Stomach (tissue), 4 donors: ENCODE data around the gene CITED1.

ENCODE experiments used
- EP300 ChIP-seq: sonication (generic); formaldehyde crosslinking; IDR thresholded peaks from one replicate; pipeline ENCODE4 v1.6.1; 2017; ENCODE audit warnings: antibody characterized with exemption
- POLR2A ChIP-seq, 4 donors: fragments of 450-650 bp; IDR thresholded peaks; one replicate each; pipeline ENCODE4 v1.6.1; 2016; ENCODE audit warnings: antibody characterized with exemption in 4 of 4, control low read depth in 2 of 4, mild to moderate bottlenecking in 1 of 4, moderate library complexity in 1 of 4

DNA sequence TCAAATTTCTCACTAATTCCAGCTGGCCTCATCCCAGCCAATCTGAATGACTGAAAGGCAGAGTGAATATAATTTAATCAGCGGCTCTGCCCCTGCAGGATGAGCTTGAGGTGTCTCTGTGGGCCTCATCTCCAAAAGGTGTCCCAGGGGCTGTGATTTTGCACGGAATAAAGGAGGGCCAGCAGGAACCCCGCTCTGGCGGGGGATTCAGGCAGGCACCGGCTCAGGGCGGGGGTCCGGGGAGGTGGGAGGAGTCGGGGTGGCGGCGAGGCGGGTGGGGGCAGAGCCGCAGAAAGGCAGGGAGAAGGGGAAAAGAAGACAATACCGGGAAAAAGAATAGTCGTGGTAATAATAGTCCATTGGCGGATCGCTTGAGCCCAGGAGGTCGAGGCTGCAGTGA lies 50.9 kb downstream of the CITED1 start:
- no peak for TF ChIP-seq POLR2A (IDR thresholded peaks at IDR 0.05)
- TF ChIP-seq EP300 = no peak
